Panc1 (cell line): ENCODE measurements around the gene PTER. TPM values are rescaled to one million over a fixed set of nuclear protein-coding genes. Genes with fewer than 3 reads are reported as not detected.

Experiments used
- ATAC-seq: fragments of 200-7000 bp; cut with Tn5 transposase; 2 replicates; pipeline ENCODE4 v1.9.1; 2020; ENCODE audit warnings: mild to moderate bottlenecking, moderate library complexity
- BruUV-seq: library from RNA; stranded (reverse); fragments of 400-500 nt; replicated peaks from 2 replicates; lab custom pipeline; 2021; lab: Mats Ljungman, UMichigan
- CTCF ChIA-PET: fragments of 300-600 bp; sonication (Branson Sonifier 250); formaldehyde crosslinking; loops from one replicate; lab custom pipeline; 2022; ENCODE audit warnings: antibody characterized with exemption; lab: Charles Lee
- POLR2A ChIA-PET: fragments of 300-600 bp; sonication (Branson Sonifier 250); formaldehyde crosslinking; loops from one replicate; lab custom pipeline; 2022; ENCODE audit warnings: antibody characterized with exemption; lab: Charles Lee
- DNase-seq: peaks from one replicate; pipeline ENCODE4 v3.0.0-alpha.2; 2010; ENCODE audit warnings: low read depth, low spot score
- H3K27ac ChIP-seq: 2 replicates; pipeline ENCODE4 v1.5.1; 2011; ENCODE audit warnings: mild to moderate bottlenecking, low read length, inconsistent platforms
- H3K27me3 ChIP-seq: fragments of 200-500 bp; sonication (Bioruptor generic); 2 replicates; pipeline ENCODE4 v1.6.0; 2014; ENCODE audit warnings: low read length, inconsistent platforms; ENCODE audit not compliant: control insufficient read depth, insufficient read depth
- H3K36me3 ChIP-seq: fragments of 200-500 bp; sonication (Bioruptor generic); 2 replicates; pipeline ENCODE4 v1.5.1; 2014; ENCODE audit warnings: inconsistent platforms, mild to moderate bottlenecking, low read length, moderate library complexity; ENCODE audit not compliant: control insufficient read depth, insufficient read depth
- H3K4me1 ChIP-seq: 2 replicates; pipeline ENCODE4 v1.5.1; 2011; ENCODE audit warnings: inconsistent platforms, mild to moderate bottlenecking, low read length, moderate library complexity; ENCODE audit not compliant: control insufficient read depth, insufficient read depth
- H3K4me3 ChIP-seq, 2 experiments: 2 replicates each; pipeline ENCODE4 v1.5.1; 2011 to 2012; ENCODE audit warnings: low read depth in 2 of 2, low read length in 2 of 2, mild to moderate bottlenecking in 2 of 2, inconsistent platforms in 1 of 2, moderate library complexity in 1 of 2
- H3K9me3 ChIP-seq: fragments of 200-500 bp; sonication (Bioruptor generic); 2 replicates; pipeline ENCODE4 v1.5.1; 2014; ENCODE audit warnings: low read depth, mild to moderate bottlenecking, inconsistent platforms, low read length, moderate library complexity; ENCODE audit not compliant: control insufficient read depth, insufficient read depth
- CTCF ChIP-seq: fragments of 450-650 bp; IDR thresholded peaks from 2 replicates; pipeline ENCODE4 v1.5.1; 2017; ENCODE audit warnings: mild to moderate bottlenecking
- POLR2AphosphoS5 ChIP-seq: IDR thresholded peaks from 2 replicates; pipeline ENCODE4 v1.6.1; 2012; ENCODE audit warnings: mild to moderate bottlenecking, low read depth, low read length, moderate library complexity
- SIN3A ChIP-seq: IDR thresholded peaks from 2 replicates; pipeline ENCODE4 v1.6.1; 2012; ENCODE audit warnings: low read depth, mild to moderate bottlenecking, low read length, moderate library complexity, borderline replicate concordance; ENCODE audit not compliant: insufficient read depth
- TCF7L2 ChIP-seq: IDR thresholded peaks from 2 replicates; pipeline ENCODE4 v1.6.1; 2011; ENCODE audit warnings: mild to moderate bottlenecking, low read depth, low read length, inconsistent platforms
- in situ Hi-C: cut with HindIII; loops from 2 replicates; pipeline ENCODE4 v1.10.0; 2016; ENCODE audit warnings: low sequenced_read_pairs, low pct_unique_long_range_greater_than_20kb
- intact Hi-C: fragments of 100-400 bp; cut with micrococcal nuclease; formaldehyde crosslinking; loops from one replicate; pipeline ENCODE4 v1.10.0; 2022; ENCODE audit not compliant: unreplicated experiment
- total RNA-seq: library from RNA; stranded (reverse); gene quantifications from one replicate; pipeline ENCODE4 v1.2.1, GENCODE V29; 2021; ENCODE audit not compliant: unreplicated experiment
- TF ChIP-seq, protein P1 (sequence below), 2 experiments: IDR thresholded peaks; 2 replicates each; pipeline ENCODE4 v1.6.1; 2011 to 2012; ENCODE audit warnings: low read depth in 2 of 2, control low read depth in 1 of 2, low read length in 1 of 2, mild to moderate bottlenecking in 1 of 2, moderate library complexity in 1 of 2; ENCODE audit not compliant: insufficient read depth in 1 of 2

PTER gene
- total RNA-seq, 1 experiment from 2014 or later, result 8.8 TPM

- DNase-seq (no peak), ATAC-seq (no peak)
- CTCF ChIA-PET, result no interaction called here
- no peak overlapping the region for H3K27ac ChIP-seq
- no peak overlapping the region for H3K4me3 ChIP-seq
- no peaks in the 10 kb centered on the region for H3K4me1 ChIP-seq
- H3K9me3 ChIP-seq, result no peaks in the 10 kb centered on the region
- intact Hi-C loops, result no loop called here
- no peaks in the 10 kb centered on the region for H3K36me3 ChIP-seq
- no TSS peak for BruUV-seq
- in situ Hi-C loops, result no loop called here
- no peaks in the 10 kb centered on the region for H3K27me3 ChIP-seq
- TF ChIP-seq SIN3A (no peak), POLR2AphosphoS5 (no peak), CTCF (no peak), TCF7L2 (no peak)
- TF ChIP-seq, protein P1, sequence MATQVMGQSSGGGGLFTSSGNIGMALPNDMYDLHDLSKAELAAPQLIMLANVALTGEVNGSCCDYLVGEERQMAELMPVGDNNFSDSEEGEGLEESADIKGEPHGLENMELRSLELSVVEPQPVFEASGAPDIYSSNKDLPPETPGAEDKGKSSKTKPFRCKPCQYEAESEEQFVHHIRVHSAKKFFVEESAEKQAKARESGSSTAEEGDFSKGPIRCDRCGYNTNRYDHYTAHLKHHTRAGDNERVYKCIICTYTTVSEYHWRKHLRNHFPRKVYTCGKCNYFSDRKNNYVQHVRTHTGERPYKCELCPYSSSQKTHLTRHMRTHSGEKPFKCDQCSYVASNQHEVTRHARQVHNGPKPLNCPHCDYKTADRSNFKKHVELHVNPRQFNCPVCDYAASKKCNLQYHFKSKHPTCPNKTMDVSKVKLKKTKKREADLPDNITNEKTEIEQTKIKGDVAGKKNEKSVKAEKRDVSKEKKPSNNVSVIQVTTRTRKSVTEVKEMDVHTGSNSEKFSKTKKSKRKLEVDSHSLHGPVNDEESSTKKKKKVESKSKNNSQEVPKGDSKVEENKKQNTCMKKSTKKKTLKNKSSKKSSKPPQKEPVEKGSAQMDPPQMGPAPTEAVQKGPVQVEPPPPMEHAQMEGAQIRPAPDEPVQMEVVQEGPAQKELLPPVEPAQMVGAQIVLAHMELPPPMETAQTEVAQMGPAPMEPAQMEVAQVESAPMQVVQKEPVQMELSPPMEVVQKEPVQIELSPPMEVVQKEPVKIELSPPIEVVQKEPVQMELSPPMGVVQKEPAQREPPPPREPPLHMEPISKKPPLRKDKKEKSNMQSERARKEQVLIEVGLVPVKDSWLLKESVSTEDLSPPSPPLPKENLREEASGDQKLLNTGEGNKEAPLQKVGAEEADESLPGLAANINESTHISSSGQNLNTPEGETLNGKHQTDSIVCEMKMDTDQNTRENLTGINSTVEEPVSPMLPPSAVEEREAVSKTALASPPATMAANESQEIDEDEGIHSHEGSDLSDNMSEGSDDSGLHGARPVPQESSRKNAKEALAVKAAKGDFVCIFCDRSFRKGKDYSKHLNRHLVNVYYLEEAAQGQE (IDR thresholded peaks at IDR 0.05; ENCODE audit: insufficient read depth in 1 of 2, low read depth in 2 of 2, low read length in 1 of 2), result no peak
- POLR2A ChIA-PET, result interaction anchor here (0.6 kb wide), 2 partner anchors 157 to 377 kb away, joined by 3 read pairs; no protein-coding TSS in a partner anchor
Measured at GRCh38 chr10:16429539-16429938, 7.3 kb upstream of the PTER start.

DNA sequence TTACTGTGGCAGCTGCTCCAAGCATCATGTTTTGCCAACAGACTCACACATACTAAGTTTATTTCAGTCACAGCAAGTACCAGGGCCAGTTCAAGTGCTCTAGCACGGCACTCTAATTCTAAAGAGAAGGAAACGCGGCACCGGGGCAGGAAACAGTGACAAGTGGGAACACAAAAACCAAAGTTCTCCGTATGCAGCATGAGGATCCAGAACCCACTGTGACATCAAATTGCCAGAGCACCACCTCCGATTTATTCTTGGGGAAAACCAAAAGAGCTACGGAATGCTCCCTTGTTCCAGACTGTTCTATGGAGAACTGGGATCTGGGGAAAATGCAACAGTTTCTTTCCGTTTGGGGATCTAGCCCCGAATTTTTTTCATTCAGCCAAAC lies 448 bp upstream of the PTER start:
- DNase-seq (no peak), ATAC-seq (peak; percentile 30)
- 0 out of 2 replicates have a peak overlapping the region, but pooled peaks have one; percentile 51 for H3K27ac ChIP-seq
- peak overlapping the region; percentile 61 to 81 for H3K4me3 ChIP-seq
- TF ChIP-seq, protein P1 (IDR thresholded peaks at IDR 0.05; ENCODE audit: insufficient read depth in 1 of 2, low read depth in 2 of 2, low read length in 1 of 2), result no peak
- BruUV-seq, result no TSS peak
- H3K4me1 ChIP-seq, result peaks cover 11% of the 10 kb centered on the region
- no peaks in the 10 kb centered on the region for H3K9me3 ChIP-seq
- no peaks in the 10 kb centered on the region for H3K36me3 ChIP-seq
- in situ Hi-C loops, result no loop called here
- intact Hi-C loops, result no loop called here
- H3K27me3 ChIP-seq, result no peaks in the 10 kb centered on the region
- ChIA-PET POLR2A (no interaction called here), CTCF (no interaction called here)
